Kidney (tissue), 14 donors: ENCODE data around the gene FZD8. TPM values are rescaled to one million over a fixed set of nuclear protein-coding genes. Genes with fewer than 3 reads are reported as not detected.

Source experiments
- DNase-seq, 5 donors: peaks; one replicate each; pipeline ENCODE4 v3.0.0-alpha.2; 2013 to 2020
- FAIRE-seq: peaks from 2 replicates; lab custom pipeline; 2012; peaks lifted over from hg19 to GRCh38; lab: Jason Lieb, UNC
- H3K27ac ChIP-seq, 2 donors: one replicate each; pipeline ENCODE4 v1.7.0; 2013; ENCODE audit warnings: low read depth in 2 of 2, low read length in 2 of 2, inconsistent platforms in 1 of 2
- H3K27me3 ChIP-seq: one replicate; pipeline ENCODE4 v1.7.1; 2013; ENCODE audit warnings: low read length, inconsistent platforms; ENCODE audit not compliant: control insufficient read depth, insufficient read depth
- H3K36me3 ChIP-seq, 3 donors: one replicate each; pipeline versions ENCODE4 v1.7.0 to v1.7.1; 2013; ENCODE audit warnings: low read length in 3 of 3, control low read depth in 1 of 3, inconsistent platforms in 1 of 3; ENCODE audit not compliant: insufficient read depth in 3 of 3, control insufficient read depth in 2 of 3
- H3K4me1 ChIP-seq, 3 donors: one replicate each; pipeline versions ENCODE4 v1.7.0 to v1.7.1; 2013; ENCODE audit warnings: low read length in 3 of 3, inconsistent platforms in 1 of 3, low read depth in 1 of 3; ENCODE audit not compliant: control insufficient read depth in 2 of 3, insufficient read depth in 2 of 3
- H3K4me3 ChIP-seq, 3 donors: one replicate each; pipeline versions ENCODE4 v1.7.0 to v1.8.1; 2013; ENCODE audit warnings: low read length in 3 of 3, control low read depth in 1 of 3, inconsistent platforms in 1 of 3
- H3K9ac ChIP-seq, 3 donors: one replicate each; pipeline versions ENCODE4 v1.7.0 to v1.7.1; 2013; ENCODE audit warnings: low read length in 3 of 3, control low read depth in 1 of 3, inconsistent platforms in 1 of 3
- H3K9me3 ChIP-seq, 3 donors: one replicate each; pipeline versions ENCODE4 v1.7.0 to v1.7.1; 2013; ENCODE audit warnings: low read length in 3 of 3, control low read depth in 1 of 3, inconsistent platforms in 1 of 3; ENCODE audit not compliant: control insufficient read depth in 2 of 3, insufficient read depth in 1 of 3
- CTCF ChIP-seq: IDR thresholded peaks from 3 replicates; pipeline ENCODE4 v1.5.1; 2012; ENCODE audit warnings: mild to moderate bottlenecking, moderate library complexity, borderline replicate concordance; ENCODE audit not compliant: insufficient read depth; ENCODE audit errors: extremely low read depth
- intact Hi-C: fragments of 100-400 bp; cut with DNase I; formaldehyde crosslinking; loops from one replicate; pipeline ENCODE4 v1.11.1; 2022
- polyA plus RNA-seq: library from polyadenylated mRNA; stranded (reverse); fragments of 350-450 nt; fragmentation: Illumina TruSeq; extraction: RNeasy Lipid Tissue Mini Kit (QIAGEN cat#74804); gene quantifications from one replicate; pipeline ENCODE4 v1.2.3, GENCODE V29; 2014; ENCODE audit warnings: low read depth, low replicate concordance; ENCODE audit not compliant: insufficient read depth
- total RNA-seq: library from RNA; stranded (reverse); fragmentation: NEBNext Ultra II Directional; extraction: Animal tissue kit (Norgen Biotek cat#: 25700); gene quantifications from one replicate; pipeline ENCODE4 v1.2.1, GENCODE V29; 2021
- donor health status: control.
- donor health status: control.
- donor health status: control.
- donor health status: control.
- donor health status: control.
- donor health status: DM: yes; HTN: yes; CAD: no.
- donor health status: Normal renal cell carcinoma (clear cell type).

The FZD8 gene
- total and polyA plus RNA-seq, 2 donors from 2014 or later: 10.8 to 18.8 TPM

- Histone ChIP-seq H3K27ac (no peak overlapping the region), H3K9me3 (no peaks in the 10 kb centered on the region), H3K27me3 (no peaks in the 10 kb centered on the region), H3K9ac (no peak overlapping the region), H3K36me3 (no peaks in the 10 kb centered on the region), H3K4me3 (no peak overlapping the region), H3K4me1 (no peaks in the 10 kb centered on the region)
- TF ChIP-seq CTCF: no peak
- intact Hi-C loops: no loop called here
- DNase-seq (no peak), FAIRE-seq (no peak)
These were observed 33.8 kb upstream of the FZD8 start for GRCh38 chr10:35675846-35676245.

- no peaks in the 10 kb centered on the region for H3K4me1 ChIP-seq
- H3K9me3 ChIP-seq: no peaks in the 10 kb centered on the region
- H3K27me3 ChIP-seq: no peaks in the 10 kb centered on the region
- H3K36me3 ChIP-seq: no peaks in the 10 kb centered on the region
- DNase-seq: no peak
- H3K4me3 ChIP-seq: no peak overlapping the region
- intact Hi-C loops: no loop called here
- no peak for TF ChIP-seq CTCF
- H3K27ac ChIP-seq: no peak overlapping the region
- no peak overlapping the region for H3K9ac ChIP-seq
- no peak for FAIRE-seq
These were observed 32.7 kb upstream of the FZD8 start for GRCh38 chr10:35674843-35675242.

GRCh38 chr10:35668865-35669650 lies 27.0 kb upstream of the FZD8 start:
- no peak overlapping the region for H3K27ac ChIP-seq
- intact Hi-C loops: no loop called here
- TF ChIP-seq CTCF: no peak

More at GRCh38 chr10:35668865-35669650, 27.0 kb upstream of the FZD8 start:
- H3K36me3 ChIP-seq: no peaks in the 10 kb centered on the region
- no peaks in the 10 kb centered on the region for H3K27me3 ChIP-seq
- no peak overlapping the region for H3K9ac ChIP-seq
- DNase-seq (no peak), FAIRE-seq (no peak)
- no peak overlapping the region for H3K4me3 ChIP-seq
- no peaks in the 10 kb centered on the region for H3K9me3 ChIP-seq
- peaks cover 0 to 2% (median 0%) of the 10 kb centered on the region in 3 donors for H3K4me1 ChIP-seq
